ENCODE results near the gene ACBD6.

The ACBD6 gene

GRCh38 chr1:180257028-180257386, 245.4 kb downstream of the ACBD6 start:
- TF ChIP-seq, protein P1, sequence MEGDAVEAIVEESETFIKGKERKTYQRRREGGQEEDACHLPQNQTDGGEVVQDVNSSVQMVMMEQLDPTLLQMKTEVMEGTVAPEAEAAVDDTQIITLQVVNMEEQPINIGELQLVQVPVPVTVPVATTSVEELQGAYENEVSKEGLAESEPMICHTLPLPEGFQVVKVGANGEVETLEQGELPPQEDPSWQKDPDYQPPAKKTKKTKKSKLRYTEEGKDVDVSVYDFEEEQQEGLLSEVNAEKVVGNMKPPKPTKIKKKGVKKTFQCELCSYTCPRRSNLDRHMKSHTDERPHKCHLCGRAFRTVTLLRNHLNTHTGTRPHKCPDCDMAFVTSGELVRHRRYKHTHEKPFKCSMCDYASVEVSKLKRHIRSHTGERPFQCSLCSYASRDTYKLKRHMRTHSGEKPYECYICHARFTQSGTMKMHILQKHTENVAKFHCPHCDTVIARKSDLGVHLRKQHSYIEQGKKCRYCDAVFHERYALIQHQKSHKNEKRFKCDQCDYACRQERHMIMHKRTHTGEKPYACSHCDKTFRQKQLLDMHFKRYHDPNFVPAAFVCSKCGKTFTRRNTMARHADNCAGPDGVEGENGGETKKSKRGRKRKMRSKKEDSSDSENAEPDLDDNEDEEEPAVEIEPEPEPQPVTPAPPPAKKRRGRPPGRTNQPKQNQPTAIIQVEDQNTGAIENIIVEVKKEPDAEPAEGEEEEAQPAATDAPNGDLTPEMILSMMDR (IDR thresholded peaks at IDR 0.05; ENCODE audit: low read depth, low read length, poor library complexity, severe bottlenecking) = no peak
- no peak for TF ChIP-seq EZH2phosphoT487 (IDR thresholded peaks at IDR 0.05; ENCODE audit: borderline replicate concordance, low read length)
- no peaks in the 10 kb centered on the region for H3K4me1 ChIP-seq (ENCODE audit: control insufficient read depth, low read length)
- no peaks in the 10 kb centered on the region for H3K36me3 ChIP-seq (ENCODE audit: control insufficient read depth, low read length)
- peaks cover 3% of the 10 kb centered on the region; the same call in 1 of the 2 replicates for H4K20me1 ChIP-seq (ENCODE audit: control insufficient read depth, insufficient read depth, low read depth, low read length)
- no peaks in the 10 kb centered on the region for H3K79me2 ChIP-seq (ENCODE audit: control insufficient read depth, low read length)
- no peak overlapping the region for H3K4me3 ChIP-seq (ENCODE audit: low read length)
- no peak overlapping the region for H3K27ac ChIP-seq (ENCODE audit: low read depth, low read length)
- no peaks in the 10 kb centered on the region for H3F3A ChIP-seq (ENCODE audit: control insufficient read depth, insufficient read depth)
- no peaks in the 10 kb centered on the region for H3K9me2 ChIP-seq (replicated peaks; ENCODE audit: control insufficient read depth, low read length)
- no peak overlapping the region for H3K4me2 ChIP-seq (ENCODE audit: low read length)
- H3K9me3 ChIP-seq (ENCODE audit: control insufficient read depth, insufficient read depth, low read length) = no peaks in the 10 kb centered on the region
- no peaks in the 10 kb centered on the region for H3K27me3 ChIP-seq (ENCODE audit: control insufficient read depth, low read length)

DNA sequence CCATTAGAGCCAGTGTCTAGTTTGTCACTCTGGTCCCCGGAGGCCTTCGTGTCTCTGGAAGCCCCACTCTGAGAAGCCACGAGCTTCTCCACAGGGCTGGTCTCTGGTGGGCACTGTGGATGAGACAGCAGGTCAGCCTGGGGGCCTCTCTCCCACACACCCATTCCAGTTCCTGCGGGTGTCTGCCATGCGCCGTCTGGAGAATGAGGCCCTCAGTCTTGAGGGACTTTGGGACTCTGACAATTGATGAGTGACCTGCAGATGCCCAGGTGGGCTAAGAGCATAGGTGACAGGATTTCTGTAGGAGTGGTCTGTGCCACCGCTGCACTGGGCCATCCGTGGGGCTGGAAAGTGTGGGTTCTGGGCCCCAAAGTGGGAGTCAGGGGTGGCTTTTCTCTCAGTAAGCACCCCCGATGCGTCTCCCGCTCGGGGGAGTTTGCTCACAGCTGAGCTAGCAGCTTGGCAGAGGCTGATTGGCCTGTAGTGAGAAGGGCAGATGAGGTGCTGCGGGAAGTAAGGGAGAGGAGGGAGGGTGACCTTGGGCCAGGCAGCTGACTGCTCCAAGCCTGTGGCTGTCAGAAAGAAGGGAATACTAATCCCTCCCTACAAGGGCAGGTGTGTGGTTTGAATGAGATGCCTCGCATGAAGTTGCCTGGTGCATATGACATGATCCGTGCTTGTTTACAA, 245.9 kb downstream of the ACBD6 start:
- H3K4me3 ChIP-seq (ENCODE audit: low read length) = no peak overlapping the region
- TF ChIP-seq EZH2phosphoT487 (IDR thresholded peaks at IDR 0.05; ENCODE audit: borderline replicate concordance, low read length) = no peak
- TF ChIP-seq, protein P1 (IDR thresholded peaks at IDR 0.05; ENCODE audit: low read depth, low read length, poor library complexity, severe bottlenecking) = no peak
- no peak overlapping the region for H3K4me2 ChIP-seq (ENCODE audit: low read length)
- no peaks in the 10 kb centered on the region for H3K4me1 ChIP-seq (ENCODE audit: control insufficient read depth, low read length)
- H3K9me2 ChIP-seq (replicated peaks; ENCODE audit: control insufficient read depth, low read length) = no peaks in the 10 kb centered on the region
- H4K20me1 ChIP-seq (ENCODE audit: control insufficient read depth, insufficient read depth, low read depth, low read length) = peaks cover 3% of the 10 kb centered on the region; the same call in 1 of the 2 replicates
- no peaks in the 10 kb centered on the region for H3K79me2 ChIP-seq (ENCODE audit: control insufficient read depth, low read length)
- H3K9me3 ChIP-seq (ENCODE audit: control insufficient read depth, insufficient read depth, low read length) = no peaks in the 10 kb centered on the region
- H3F3A ChIP-seq (ENCODE audit: control insufficient read depth, insufficient read depth) = no peaks in the 10 kb centered on the region
- H3K27me3 ChIP-seq (ENCODE audit: control insufficient read depth, low read length) = no peaks in the 10 kb centered on the region
- H3K27ac ChIP-seq (ENCODE audit: low read depth, low read length) = no peak overlapping the region
- H3K36me3 ChIP-seq (ENCODE audit: control insufficient read depth, low read length) = no peaks in the 10 kb centered on the region

DNA sequence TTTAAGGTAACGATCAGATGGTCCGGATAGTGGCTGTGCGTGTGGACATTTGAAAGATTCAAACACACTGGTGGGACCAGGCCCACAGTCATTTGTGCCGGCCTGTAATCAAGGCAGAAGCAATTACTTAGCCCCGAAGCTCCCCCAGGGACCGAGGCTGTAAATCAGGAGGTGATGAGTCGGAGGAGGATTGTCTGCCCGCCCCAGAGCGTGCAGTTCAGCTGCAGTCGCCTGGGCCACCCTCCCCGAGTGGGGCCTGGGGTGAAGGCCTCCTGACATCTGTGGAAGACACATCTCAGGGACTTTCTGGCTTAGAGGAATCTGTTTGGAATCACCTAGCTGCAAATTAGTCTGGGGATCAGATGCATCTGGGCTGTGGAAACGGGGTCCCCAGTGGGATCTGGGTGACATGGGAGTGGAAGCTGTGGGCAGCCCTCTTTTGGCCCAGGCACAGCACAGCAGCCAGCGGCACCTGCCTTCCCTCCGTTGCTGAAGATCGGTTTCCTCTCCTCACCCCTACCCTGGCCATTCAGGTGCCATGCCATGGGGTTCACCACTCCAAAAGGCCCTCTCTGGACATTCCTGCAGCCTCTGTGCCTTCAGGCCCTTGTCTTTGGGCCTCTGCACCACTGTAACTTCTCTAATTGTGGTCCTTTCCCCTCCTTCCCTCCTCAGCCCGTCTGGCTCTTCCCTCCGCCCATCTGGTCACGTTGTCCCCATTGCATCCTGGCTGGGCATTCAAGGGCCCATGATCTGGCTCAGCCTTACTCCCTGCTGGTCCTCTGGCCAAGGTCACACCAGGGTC, 246.6 kb downstream of the ACBD6 start:
- Histone ChIP-seq H3K79me2 (ENCODE audit: control insufficient read depth, low read length) (no peaks in the 10 kb centered on the region), H3K27me3 (ENCODE audit: control insufficient read depth, low read length) (no peaks in the 10 kb centered on the region), H3K27ac (ENCODE audit: low read depth, low read length) (no peak overlapping the region), H3K36me3 (ENCODE audit: control insufficient read depth, low read length) (no peaks in the 10 kb centered on the region), H3K9me3 (ENCODE audit: control insufficient read depth, insufficient read depth, low read length) (no peaks in the 10 kb centered on the region), H4K20me1 (ENCODE audit: control insufficient read depth, insufficient read depth, low read depth, low read length) (peaks cover 3% of the 10 kb centered on the region; the same call in 1 of the 2 replicates), H3K4me3 (ENCODE audit: low read length) (no peak overlapping the region), H3K4me2 (ENCODE audit: low read length) (no peak overlapping the region), H3F3A (ENCODE audit: control insufficient read depth, insufficient read depth) (no peaks in the 10 kb centered on the region), H3K9me2 (replicated peaks; ENCODE audit: control insufficient read depth, low read length) (no peaks in the 10 kb centered on the region), H3K4me1 (ENCODE audit: control insufficient read depth, low read length) (no peaks in the 10 kb centered on the region)
- no peak for TF ChIP-seq EZH2phosphoT487 (IDR thresholded peaks at IDR 0.05; ENCODE audit: borderline replicate concordance, low read length)
- TF ChIP-seq, protein P1 (IDR thresholded peaks at IDR 0.05; ENCODE audit: low read depth, low read length, poor library complexity, severe bottlenecking) = no peak

All from DOHH2 (cell line).